Measurements from ENCODE around the gene TSSC4.

- TF ChIP-seq ZNF416 (tag by site-specific recombination; IDR thresholded peaks at IDR 0.05) = no peak
- TF ChIP-seq REPIN1 (tag by site-specific recombination; IDR thresholded peaks at IDR 0.05; ENCODE audit: low read depth) = no peak
- no peak for TF ChIP-seq CTCF (tag by site-specific recombination; IDR thresholded peaks at IDR 0.05)
- TF ChIP-seq REST (tag by site-specific recombination; IDR thresholded peaks at IDR 0.05) = no peak
- TF ChIP-seq ZNF169 (tag by site-specific recombination; IDR thresholded peaks at IDR 0.05) = no peak
- TF ChIP-seq SP3 (tag by site-specific recombination; IDR thresholded peaks at IDR 0.05) = no peak
- no peak for TF ChIP-seq ZNF510 (tag by site-specific recombination; IDR thresholded peaks at IDR 0.05; ENCODE audit: insufficient replicate concordance)
- no peak for TF ChIP-seq ZNF16 (tag by site-specific recombination; IDR thresholded peaks at IDR 0.05; ENCODE audit: low read depth)
- no peak for TF ChIP-seq KLF10 (tag by site-specific recombination; IDR thresholded peaks at IDR 0.05)
- TF ChIP-seq TSHZ1 (tag by site-specific recombination; IDR thresholded peaks at IDR 0.05; ENCODE audit: borderline replicate concordance) = no peak
Measured at GRCh38 chr11:2381494-2382128, 18.9 kb upstream of the TSSC4 start.
